ENCODE measurements around the gene ADIPOR2.

GRCh38 chr12:1644534-1645438, 46.1 kb upstream of the ADIPOR2 start:
- TF ChIP-seq CTCF (IDR thresholded peaks at IDR 0.05) (no peak), POLR2A (IDR thresholded peaks at IDR 0.05; ENCODE audit: low read depth) (no peak)

Data from esophagus muscularis mucosa (tissue), 3 donors.